Naive B cell (primary cell): Measurements from ENCODE around the gene RACGAP1. TPM values are rescaled to one million over a fixed set of nuclear protein-coding genes. Genes with fewer than 3 reads are reported as not detected.

Experiments
- ATAC-seq, 2 donors: fragments of 150-1000 bp; cut with Tn5 transposase; 2 replicates each; pipeline ENCODE4 v1.10.0; 2021; ENCODE audit warnings: low read depth in 2 of 2, mild to moderate bottlenecking in 2 of 2, moderate library complexity in 2 of 2
- DNase-seq: peaks from one replicate; pipeline ENCODE4 v3.0.0; 2022
- H3K27ac Mint-ChIP-seq, 6 donors: one replicate each; pipeline ENCODE4 v1.8.0; 2020 to 2022; ENCODE audit warnings: mild to moderate bottlenecking in 6 of 6, mixed read lengths in 6 of 6, moderate library complexity in 5 of 6, inconsistent platforms in 2 of 6
- H3K27me3 Mint-ChIP-seq, 3 donors: one replicate each; pipeline ENCODE4 v1.8.0; 2021 to 2022; ENCODE audit warnings: mixed read lengths in 3 of 3, mild to moderate bottlenecking in 1 of 3
- H3K36me3 Mint-ChIP-seq, 2 donors: one replicate each; pipeline ENCODE4 v1.8.0; 2020 to 2022; ENCODE audit warnings: mixed read lengths in 2 of 2, inconsistent platforms in 1 of 2, mild to moderate bottlenecking in 1 of 2
- H3K4me1 Mint-ChIP-seq, 3 donors: one replicate each; pipeline ENCODE4 v1.8.0; 2020 to 2022; ENCODE audit warnings: mixed read lengths in 3 of 3, inconsistent platforms in 1 of 3, mild to moderate bottlenecking in 1 of 3, moderate library complexity in 1 of 3
- H3K4me3 Mint-ChIP-seq, 8 donors: one replicate each; pipeline ENCODE4 v1.8.0; 2020 to 2022; ENCODE audit warnings: mild to moderate bottlenecking in 8 of 8, mixed read lengths in 8 of 8, moderate library complexity in 8 of 8, inconsistent platforms in 2 of 8
- H3K9me3 Mint-ChIP-seq, 7 donors: one replicate each; pipeline ENCODE4 v1.8.0; 2020 to 2022; ENCODE audit warnings: mixed read lengths in 7 of 7, mild to moderate bottlenecking in 5 of 7, inconsistent platforms in 2 of 7, moderate library complexity in 1 of 7
- polyA plus RNA-seq, 6 donors: library from polyadenylated mRNA; unstranded; fragments of 300-500 nt; fragmentation: Illumina TruSeq; gene quantifications; one replicate each; pipeline ENCODE4 v1.2.3, GENCODE V29; 2021; ENCODE audit warnings: low read depth in 6 of 6

Gene RACGAP1
- polyA plus RNA-seq, 6 donors from 2014 or later, result 4.7 to 9.0 (median 8.7) TPM; not detected in 1

DNA sequence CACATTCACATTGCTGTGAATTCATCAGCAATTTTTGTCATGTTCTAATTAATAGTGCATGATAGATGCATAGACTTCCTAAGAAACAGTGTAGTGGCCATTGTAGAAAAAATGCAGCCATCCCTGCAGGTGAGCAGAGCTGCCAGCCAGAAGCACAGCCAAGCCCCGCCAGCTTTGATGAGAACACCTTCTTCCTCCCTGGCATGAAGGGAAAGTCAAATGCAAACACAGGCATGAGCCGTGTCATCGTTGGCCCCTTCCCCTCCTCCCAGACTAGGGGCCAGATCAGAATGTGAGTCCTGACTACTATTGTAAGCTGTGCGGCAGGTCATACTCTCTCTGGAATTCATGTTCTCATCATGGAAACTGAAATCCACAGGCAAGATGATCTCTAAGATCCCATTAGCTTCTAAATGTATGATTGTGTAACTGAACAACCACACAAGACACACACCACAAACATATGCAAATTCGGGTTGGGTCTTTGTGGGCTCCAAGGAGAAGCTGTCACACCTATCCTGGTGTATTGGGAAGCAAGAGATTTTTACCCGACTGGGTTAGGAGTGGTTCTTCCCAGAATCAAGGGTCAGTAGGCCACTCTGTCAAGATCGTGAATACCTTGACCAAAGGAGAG lies 77.6 kb downstream of the RACGAP1 start:
- ATAC-seq (no peak), DNase-seq (no peak)
- Mint-ChIP-seq H3K27ac (no peak overlapping the region), H3K27me3 (peaks cover 25 to 43% (median 35%) of the 10 kb centered on the region in 3 donors), H3K4me3 (no peak overlapping the region), H3K36me3 (no peaks in the 10 kb centered on the region), H3K4me1 (peaks cover 6 to 13% (median 11%) of the 10 kb centered on the region in 3 donors), H3K9me3 (no peaks in the 10 kb centered on the region)

DNA sequence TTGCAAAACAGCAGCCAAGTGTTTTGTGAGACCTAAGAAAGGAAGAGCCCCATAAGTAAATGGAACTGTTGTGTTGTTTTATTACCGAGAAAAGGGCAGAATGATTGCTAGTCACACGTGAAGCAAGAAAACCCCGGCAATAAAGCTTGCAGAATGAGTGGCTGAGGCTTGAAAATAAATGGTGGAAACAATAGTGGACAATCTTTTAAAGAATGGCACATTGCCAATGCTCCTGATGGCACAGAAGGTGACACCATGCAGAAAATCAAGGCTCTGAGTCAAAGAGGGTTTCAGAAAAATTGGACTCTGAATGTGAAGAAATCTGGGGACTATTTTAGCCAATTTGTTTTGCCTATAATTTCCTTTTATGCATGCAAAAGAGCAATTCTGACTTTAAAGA lies 78.8 kb downstream of the RACGAP1 start:
- no peaks in the 10 kb centered on the region for H3K36me3 Mint-ChIP-seq
- H3K27me3 Mint-ChIP-seq, result peaks cover 26 to 51% (median 28%) of the 10 kb centered on the region in 3 donors
- no peaks in the 10 kb centered on the region for H3K9me3 Mint-ChIP-seq
- ATAC-seq (no peak), DNase-seq (no peak)
- H3K4me1 Mint-ChIP-seq, result peaks cover 6 to 13% (median 11%) of the 10 kb centered on the region in 3 donors
- peak overlapping the region in 2 of 8 donors; percentile 22 to 69 for H3K4me3 Mint-ChIP-seq
- peak overlapping the region in 1 of 6 donors; percentile 28 for H3K27ac Mint-ChIP-seq

- Mint-ChIP-seq H3K9me3 (no peaks in the 10 kb centered on the region), H3K27me3 (peaks cover 26 to 51% (median 28%) of the 10 kb centered on the region in 3 donors), H3K4me3 (peak overlapping the region in 4 of 8 donors; percentile 69 to 92 (median 80)), H3K36me3 (no peaks in the 10 kb centered on the region), H3K4me1 (peaks cover 6 to 13% (median 11%) of the 10 kb centered on the region in 3 donors), H3K27ac (peak overlapping the region in 1 of 6 donors; percentile 28)
- DNase-seq (no peak), ATAC-seq (no peak)
Measured at GRCh38 chr12:49946086-49946485, 79.2 kb downstream of the RACGAP1 start.

GRCh38 chr12:49945394-49946080 lies 79.8 kb downstream of the RACGAP1 start:
- peak; percentile 98 to 99 for ATAC-seq
- DNase-seq, result peak; percentile 41
- Mint-ChIP-seq H3K27me3 (peaks cover 26 to 50% (median 28%) of the 10 kb centered on the region in 3 donors), H3K27ac (peak overlapping the region in 3 of 6 donors; percentile 28 to 86 (median 28)), H3K4me3 (peak overlapping the region in 7 of 8 donors; percentile 69 to 93 (median 83)), H3K36me3 (no peaks in the 10 kb centered on the region), H3K4me1 (peaks cover 6 to 13% (median 11%) of the 10 kb centered on the region in 3 donors), H3K9me3 (no peaks in the 10 kb centered on the region)

DNA sequence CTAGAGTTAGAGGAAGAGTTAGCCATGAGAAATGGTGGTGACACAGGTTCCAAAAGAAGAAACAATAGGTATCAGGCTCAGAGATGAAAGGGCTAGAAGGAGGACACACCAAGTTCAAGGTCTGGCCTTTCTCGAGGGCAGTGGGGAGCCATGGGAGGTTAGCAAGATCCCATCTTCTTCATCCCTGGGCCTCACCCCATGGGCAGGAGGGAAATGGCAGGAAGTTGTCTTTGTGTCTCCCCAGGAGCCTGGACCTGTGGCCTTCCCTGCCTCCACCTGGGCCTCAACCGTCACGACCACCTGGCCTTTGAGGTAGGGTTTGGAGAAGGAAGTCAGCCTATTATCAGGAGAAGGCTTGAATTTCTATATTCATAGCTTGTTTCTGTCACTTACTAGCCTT lies 80.6 kb downstream of the RACGAP1 start:
- peaks cover 6 to 13% (median 11%) of the 10 kb centered on the region in 3 donors for H3K4me1 Mint-ChIP-seq
- ATAC-seq (no peak), DNase-seq (no peak)
- peak overlapping the region in 1 of 8 donors; percentile 58 for H3K4me3 Mint-ChIP-seq
- H3K27ac Mint-ChIP-seq, result no peak overlapping the region
- H3K27me3 Mint-ChIP-seq, result peaks cover 24 to 44% (median 28%) of the 10 kb centered on the region in 3 donors
- no peaks in the 10 kb centered on the region for H3K9me3 Mint-ChIP-seq
- H3K36me3 Mint-ChIP-seq, result no peaks in the 10 kb centered on the region

GRCh38 chr12:49944046-49944445 lies 81.2 kb downstream of the RACGAP1 start:
- Mint-ChIP-seq H3K27ac (no peak overlapping the region), H3K4me3 (no peak overlapping the region), H3K9me3 (no peaks in the 10 kb centered on the region), H3K36me3 (no peaks in the 10 kb centered on the region), H3K27me3 (peaks cover 17 to 38% (median 26%) of the 10 kb centered on the region in 3 donors), H3K4me1 (peaks cover 6 to 13% (median 11%) of the 10 kb centered on the region in 3 donors)
- ATAC-seq (no peak), DNase-seq (no peak)

- Mint-ChIP-seq H3K27ac (peak overlapping the region in 1 of 6 donors; percentile 52), H3K9me3 (no peaks in the 10 kb centered on the region), H3K4me3 (no peak overlapping the region)
Measured at GRCh38 chr12:49943625-49943960, 81.7 kb downstream of the RACGAP1 start.

DNA sequence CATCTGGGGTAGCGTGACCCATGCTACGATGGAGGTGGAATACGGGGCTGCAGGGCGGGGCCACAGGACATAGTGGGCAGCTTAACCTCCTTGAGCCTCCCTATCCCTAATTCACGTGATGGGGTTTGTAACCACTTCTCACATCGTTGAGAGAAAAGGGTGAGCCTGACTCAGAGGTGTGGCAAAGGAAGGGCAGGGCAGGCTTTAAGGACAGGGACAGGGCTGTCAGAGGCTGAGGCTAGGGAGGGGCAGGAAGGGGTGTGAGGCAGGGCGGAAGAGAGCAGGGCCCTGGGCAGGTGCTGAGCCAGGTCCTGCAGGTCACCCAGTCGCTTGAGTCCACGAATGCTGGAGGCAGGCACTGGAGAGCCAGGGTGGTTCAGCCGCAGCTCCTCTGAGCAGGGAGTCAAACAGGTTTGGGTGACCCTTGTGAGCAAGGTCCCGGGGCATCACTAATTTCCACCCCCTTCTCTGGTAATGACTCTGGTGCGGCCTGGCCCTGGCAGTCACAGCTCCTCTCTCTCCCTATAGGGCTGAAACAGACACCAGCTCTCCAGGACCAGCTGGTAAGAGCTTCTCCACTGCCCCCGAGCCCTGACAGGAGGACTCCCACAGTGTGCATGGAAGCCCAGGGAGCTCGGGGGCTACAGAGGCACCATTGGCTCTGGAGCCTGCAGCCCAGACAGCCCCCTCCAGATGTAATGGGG lies 82.2 kb downstream of the RACGAP1 start:
- ATAC-seq (no peak), DNase-seq (no peak)
- peaks cover 6 to 13% (median 11%) of the 10 kb centered on the region in 3 donors for H3K4me1 Mint-ChIP-seq
- H3K9me3 Mint-ChIP-seq, result no peaks in the 10 kb centered on the region
- H3K27me3 Mint-ChIP-seq, result peaks cover 17 to 30% (median 21%) of the 10 kb centered on the region in 3 donors
- peak overlapping the region in 1 of 8 donors; percentile 69 for H3K4me3 Mint-ChIP-seq
- H3K36me3 Mint-ChIP-seq, result no peaks in the 10 kb centered on the region
- no peak overlapping the region for H3K27ac Mint-ChIP-seq

More at GRCh38 chr12:49943625-49943960, 81.7 kb downstream of the RACGAP1 start:
- DNase-seq, result no peak
- no peak for ATAC-seq
- H3K36me3 Mint-ChIP-seq, result no peaks in the 10 kb centered on the region
- H3K27me3 Mint-ChIP-seq, result peaks cover 17 to 33% (median 21%) of the 10 kb centered on the region in 3 donors
- H3K4me1 Mint-ChIP-seq, result peaks cover 6 to 13% (median 11%) of the 10 kb centered on the region in 3 donors

DNA sequence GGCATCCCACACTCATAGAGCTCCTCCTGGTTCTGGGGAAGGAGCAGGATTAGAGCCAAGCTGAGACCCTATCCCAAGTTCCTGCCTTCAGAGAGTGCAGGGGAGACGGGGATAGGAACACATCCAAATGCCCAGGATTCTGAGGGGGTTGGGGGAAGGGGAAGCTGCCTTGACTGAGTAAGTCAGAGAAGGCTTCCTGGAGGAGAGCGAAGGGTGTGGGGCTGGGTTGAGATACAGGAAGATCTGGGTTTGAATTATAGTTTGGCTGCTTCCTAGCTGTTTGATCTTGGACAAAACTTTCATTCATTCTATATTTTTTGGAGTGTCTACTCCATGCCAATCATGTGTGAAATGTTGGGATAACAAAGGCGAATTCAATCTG lies 82.8 kb downstream of the RACGAP1 start:
- DNase-seq (no peak), ATAC-seq (no peak)
- peaks cover 6 to 13% (median 11%) of the 10 kb centered on the region in 3 donors for H3K4me1 Mint-ChIP-seq
- H3K9me3 Mint-ChIP-seq, result no peaks in the 10 kb centered on the region
- no peaks in the 10 kb centered on the region for H3K36me3 Mint-ChIP-seq
- H3K27ac Mint-ChIP-seq, result no peak overlapping the region
- H3K27me3 Mint-ChIP-seq, result peaks cover 17 to 24% (median 21%) of the 10 kb centered on the region in 3 donors
- H3K4me3 Mint-ChIP-seq, result peak overlapping the region in 1 of 8 donors; percentile 69

DNA sequence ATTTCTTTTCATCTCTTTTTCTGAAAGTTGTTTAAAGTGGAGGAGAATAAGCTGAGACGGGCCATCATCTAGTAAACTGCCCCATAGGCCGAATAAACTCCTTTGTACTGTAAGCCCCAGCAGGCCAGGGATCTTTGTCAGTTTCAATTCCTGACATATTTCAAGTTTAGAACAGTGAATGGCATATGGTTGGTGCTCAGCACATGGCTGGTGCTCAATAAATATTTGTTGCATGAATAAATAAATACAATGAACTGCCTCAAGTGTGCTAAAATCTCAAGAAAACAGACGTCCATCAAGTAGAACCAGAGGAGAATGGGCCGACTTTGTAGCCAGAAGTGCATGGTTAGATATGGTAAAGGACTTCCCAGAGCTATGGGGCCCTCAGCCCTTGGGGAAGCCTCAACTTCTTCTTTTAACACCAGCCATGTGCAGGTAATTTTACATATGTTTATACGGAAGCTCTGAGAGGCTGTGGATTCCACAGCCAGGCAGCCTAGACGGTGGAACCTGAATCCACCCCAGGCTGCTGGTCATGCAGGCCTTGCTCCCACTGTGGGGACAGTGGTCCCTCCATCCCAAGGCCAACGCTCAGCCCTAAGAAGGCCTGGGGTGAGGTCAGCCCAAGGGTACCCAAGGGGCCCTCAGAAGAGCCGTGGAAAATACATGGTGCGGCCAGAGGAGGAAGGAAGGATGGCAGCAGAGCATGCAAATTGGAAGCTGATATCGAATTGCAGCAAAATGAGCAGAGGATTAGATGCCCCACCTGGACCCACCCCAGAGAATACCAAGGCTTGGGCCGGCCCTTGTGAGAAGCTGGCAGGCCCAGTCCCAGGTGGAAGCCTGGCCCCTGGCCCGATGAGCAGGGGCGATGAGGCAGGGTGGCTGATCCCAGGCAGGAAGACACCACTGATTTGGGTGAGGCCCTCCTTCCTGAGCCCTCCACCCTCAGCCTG lies 83.5 kb downstream of the RACGAP1 start:
- Mint-ChIP-seq H3K4me3 (no peak overlapping the region), H3K4me1 (peaks cover 6 to 13% (median 11%) of the 10 kb centered on the region in 3 donors), H3K27ac (peak overlapping the region in 2 of 6 donors; percentile 63 to 65)

DNA sequence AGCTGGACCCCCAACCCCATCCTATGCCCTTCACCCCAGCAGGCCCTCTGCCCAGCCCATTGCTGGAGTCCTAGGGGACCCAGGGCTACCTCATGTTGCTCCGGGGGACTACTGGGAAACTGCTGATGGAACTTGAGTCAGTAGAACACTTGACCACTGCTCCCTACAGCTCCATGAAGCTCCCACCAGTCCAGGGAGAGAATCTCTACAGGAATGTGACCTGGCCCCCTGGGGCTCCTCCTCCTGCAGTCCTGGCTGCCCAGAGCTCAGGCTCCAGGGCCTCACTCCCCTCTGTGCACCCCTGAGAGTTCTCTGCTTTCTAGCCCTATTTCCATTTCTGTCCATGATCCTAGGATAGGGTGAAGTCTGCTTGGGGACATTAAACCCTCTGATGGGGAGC lies 85.6 kb downstream of the RACGAP1 start:
- Mint-ChIP-seq H3K27me3 (peaks cover 14 to 17% (median 15%) of the 10 kb centered on the region in 3 donors), H3K27ac (no peak overlapping the region), H3K4me1 (no peaks in the 10 kb centered on the region), H3K4me3 (no peak overlapping the region), H3K36me3 (no peaks in the 10 kb centered on the region), H3K9me3 (no peaks in the 10 kb centered on the region)
- no peak for DNase-seq
- ATAC-seq, result no peak

More for the DNA sequence above, 83.5 kb downstream of the RACGAP1 start:
- no peak for ATAC-seq
- peaks cover 17 to 23% (median 21%) of the 10 kb centered on the region in 3 donors for H3K27me3 Mint-ChIP-seq
- no peak for DNase-seq
- H3K9me3 Mint-ChIP-seq, result no peaks in the 10 kb centered on the region
- no peaks in the 10 kb centered on the region for H3K36me3 Mint-ChIP-seq

DNA sequence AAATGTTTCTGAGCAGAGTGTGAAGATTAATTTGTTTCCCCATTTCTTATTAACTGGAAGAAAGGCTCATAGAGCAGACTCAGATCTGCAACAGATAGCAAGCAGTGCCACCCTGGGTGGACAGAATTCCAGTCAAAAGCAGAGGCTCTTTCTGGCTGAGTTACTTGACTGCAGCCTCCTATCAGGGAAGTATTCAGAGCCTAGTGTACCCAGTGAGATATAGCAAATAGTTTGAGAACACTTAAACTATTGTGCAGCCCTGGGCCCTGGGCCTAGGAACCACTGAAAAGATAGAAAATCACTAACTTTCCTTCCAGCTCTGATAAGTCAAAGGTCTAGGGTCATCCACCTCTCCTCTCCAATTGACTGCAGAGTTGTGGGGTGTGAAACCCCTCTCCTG lies 86.0 kb downstream of the RACGAP1 start:
- Mint-ChIP-seq H3K27ac (no peak overlapping the region), H3K9me3 (no peaks in the 10 kb centered on the region), H3K4me3 (no peak overlapping the region), H3K4me1 (no peaks in the 10 kb centered on the region), H3K27me3 (peaks cover 14 to 21% (median 16%) of the 10 kb centered on the region in 3 donors), H3K36me3 (no peaks in the 10 kb centered on the region)
- DNase-seq, result no peak
- no peak for ATAC-seq
